Kidney (tissue), 14 donors: ENCODE data around the gene VAMP8. TPM values are rescaled to one million over a fixed set of nuclear protein-coding genes. Genes with fewer than 3 reads are reported as not detected.
"Not testable (repeated sequence)": the region's sequence is repeated elsewhere in the genome, so short reads cannot be mapped to it uniquely, and the experiment has no call there.

Experiments used
- DNase-seq, 5 donors: peaks; one replicate each; pipeline ENCODE4 v3.0.0-alpha.2; 2013 to 2020
- FAIRE-seq: peaks from 2 replicates; lab custom pipeline; 2012; peaks lifted over from hg19 to GRCh38; lab: Jason Lieb, UNC
- H3K27ac ChIP-seq, 2 donors: one replicate each; pipeline ENCODE4 v1.7.0; 2013; ENCODE audit warnings: low read depth in 2 of 2, low read length in 2 of 2, inconsistent platforms in 1 of 2
- H3K27me3 ChIP-seq: one replicate; pipeline ENCODE4 v1.7.1; 2013; ENCODE audit warnings: low read length, inconsistent platforms; ENCODE audit not compliant: control insufficient read depth, insufficient read depth
- H3K36me3 ChIP-seq, 3 donors: one replicate each; pipeline versions ENCODE4 v1.7.0 to v1.7.1; 2013; ENCODE audit warnings: low read length in 3 of 3, control low read depth in 1 of 3, inconsistent platforms in 1 of 3; ENCODE audit not compliant: insufficient read depth in 3 of 3, control insufficient read depth in 2 of 3
- H3K4me1 ChIP-seq, 3 donors: one replicate each; pipeline versions ENCODE4 v1.7.0 to v1.7.1; 2013; ENCODE audit warnings: low read length in 3 of 3, inconsistent platforms in 1 of 3, low read depth in 1 of 3; ENCODE audit not compliant: control insufficient read depth in 2 of 3, insufficient read depth in 2 of 3
- H3K4me3 ChIP-seq, 3 donors: one replicate each; pipeline versions ENCODE4 v1.7.0 to v1.8.1; 2013; ENCODE audit warnings: low read length in 3 of 3, control low read depth in 1 of 3, inconsistent platforms in 1 of 3
- H3K9ac ChIP-seq, 3 donors: one replicate each; pipeline versions ENCODE4 v1.7.0 to v1.7.1; 2013; ENCODE audit warnings: low read length in 3 of 3, control low read depth in 1 of 3, inconsistent platforms in 1 of 3
- H3K9me3 ChIP-seq, 3 donors: one replicate each; pipeline versions ENCODE4 v1.7.0 to v1.7.1; 2013; ENCODE audit warnings: low read length in 3 of 3, control low read depth in 1 of 3, inconsistent platforms in 1 of 3; ENCODE audit not compliant: control insufficient read depth in 2 of 3, insufficient read depth in 1 of 3
- intact Hi-C: fragments of 100-400 bp; cut with DNase I; formaldehyde crosslinking; loops from one replicate; pipeline ENCODE4 v1.11.1; 2022
- polyA plus RNA-seq: library from polyadenylated mRNA; stranded (reverse); fragments of 350-450 nt; fragmentation: Illumina TruSeq; extraction: RNeasy Lipid Tissue Mini Kit (QIAGEN cat#74804); gene quantifications from one replicate; pipeline ENCODE4 v1.2.3, GENCODE V29; 2014; ENCODE audit warnings: low read depth, low replicate concordance; ENCODE audit not compliant: insufficient read depth
- total RNA-seq: library from RNA; stranded (reverse); fragmentation: NEBNext Ultra II Directional; extraction: Animal tissue kit (Norgen Biotek cat#: 25700); gene quantifications from one replicate; pipeline ENCODE4 v1.2.1, GENCODE V29; 2021
- TF ChIP-seq, protein P1 (sequence below): IDR thresholded peaks from 3 replicates; pipeline ENCODE4 v1.5.1; 2012; ENCODE audit warnings: mild to moderate bottlenecking, moderate library complexity, borderline replicate concordance; ENCODE audit not compliant: insufficient read depth; ENCODE audit errors: extremely low read depth
- donor health status: control.
- donor health status: control.
- donor health status: control.
- donor health status: control.
- donor health status: control.
- donor health status: DM: yes; HTN: yes; CAD: no.
- donor health status: Normal renal cell carcinoma (clear cell type).

Gene VAMP8
- total and polyA plus RNA-seq, 2 donors from 2014 or later: 196 to 604 TPM

DNA sequence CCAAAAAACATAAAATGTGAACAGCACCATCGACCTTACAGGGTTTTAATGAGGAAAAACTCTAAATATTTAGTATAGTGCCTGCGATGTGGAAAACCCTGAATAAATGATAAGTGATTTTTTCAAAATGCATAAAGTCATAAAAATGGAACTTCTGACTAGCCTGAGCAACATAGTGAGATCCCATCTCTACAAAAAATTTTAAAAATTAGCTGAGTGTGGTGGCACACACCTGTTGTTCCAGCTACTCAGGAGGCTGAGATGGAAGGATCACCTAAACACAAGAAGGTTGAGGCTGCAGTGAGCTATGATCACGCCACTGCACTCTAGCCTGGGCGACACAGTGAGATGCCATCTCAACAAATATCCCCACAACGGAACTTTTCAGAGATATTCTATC, 20.3 kb upstream of the VAMP8 start:
- Histone ChIP-seq H3K4me3 (no peak overlapping the region), H3K9ac (no peak overlapping the region), H3K4me1 (peaks cover 0 to 9% (median 3%) of the 10 kb centered on the region in 3 donors), H3K27ac (no peak overlapping the region), H3K9me3 (no peaks in the 10 kb centered on the region), H3K27me3 (no peaks in the 10 kb centered on the region), H3K36me3 (peaks cover 5 to 40% (median 19%) of the 10 kb centered on the region in 3 donors)
- TF ChIP-seq, protein P1, sequence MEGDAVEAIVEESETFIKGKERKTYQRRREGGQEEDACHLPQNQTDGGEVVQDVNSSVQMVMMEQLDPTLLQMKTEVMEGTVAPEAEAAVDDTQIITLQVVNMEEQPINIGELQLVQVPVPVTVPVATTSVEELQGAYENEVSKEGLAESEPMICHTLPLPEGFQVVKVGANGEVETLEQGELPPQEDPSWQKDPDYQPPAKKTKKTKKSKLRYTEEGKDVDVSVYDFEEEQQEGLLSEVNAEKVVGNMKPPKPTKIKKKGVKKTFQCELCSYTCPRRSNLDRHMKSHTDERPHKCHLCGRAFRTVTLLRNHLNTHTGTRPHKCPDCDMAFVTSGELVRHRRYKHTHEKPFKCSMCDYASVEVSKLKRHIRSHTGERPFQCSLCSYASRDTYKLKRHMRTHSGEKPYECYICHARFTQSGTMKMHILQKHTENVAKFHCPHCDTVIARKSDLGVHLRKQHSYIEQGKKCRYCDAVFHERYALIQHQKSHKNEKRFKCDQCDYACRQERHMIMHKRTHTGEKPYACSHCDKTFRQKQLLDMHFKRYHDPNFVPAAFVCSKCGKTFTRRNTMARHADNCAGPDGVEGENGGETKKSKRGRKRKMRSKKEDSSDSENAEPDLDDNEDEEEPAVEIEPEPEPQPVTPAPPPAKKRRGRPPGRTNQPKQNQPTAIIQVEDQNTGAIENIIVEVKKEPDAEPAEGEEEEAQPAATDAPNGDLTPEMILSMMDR: no peak
- DNase-seq (no peak), FAIRE-seq (no peak)
- intact Hi-C loops: no loop called here

DNA sequence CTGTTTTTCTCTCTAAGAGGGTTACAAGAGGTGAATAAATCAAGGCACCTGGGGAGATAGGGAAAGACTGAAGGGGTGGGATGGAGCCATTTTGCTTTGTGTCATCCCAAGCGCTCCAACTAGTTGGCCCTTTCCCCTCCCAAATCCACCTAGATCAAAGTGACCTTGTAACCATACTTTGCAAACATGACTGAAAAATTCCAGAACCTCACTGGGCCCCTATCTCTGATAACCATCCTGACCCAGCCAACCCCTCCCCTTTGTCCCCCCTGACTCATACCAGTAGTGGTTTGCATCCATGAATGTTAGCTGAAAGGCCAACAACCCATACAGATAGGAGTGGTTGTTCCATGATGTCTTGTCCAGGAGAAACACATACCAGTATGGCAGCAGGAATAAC, 19.2 kb upstream of the VAMP8 start:
- H3K27ac ChIP-seq: no peak overlapping the region
- H3K4me3 ChIP-seq: no peak overlapping the region
- intact Hi-C loops: no loop called here
- H3K4me1 ChIP-seq: peaks cover 0 to 9% (median 3%) of the 10 kb centered on the region in 3 donors
- H3K27me3 ChIP-seq: no peaks in the 10 kb centered on the region
- TF ChIP-seq, protein P1: no peak
- no peaks in the 10 kb centered on the region for H3K9me3 ChIP-seq
- H3K9ac ChIP-seq: no peak overlapping the region
- FAIRE-seq (no peak), DNase-seq (no peak)
- peaks cover 5 to 30% (median 14%) of the 10 kb centered on the region in 3 donors for H3K36me3 ChIP-seq

DNA sequence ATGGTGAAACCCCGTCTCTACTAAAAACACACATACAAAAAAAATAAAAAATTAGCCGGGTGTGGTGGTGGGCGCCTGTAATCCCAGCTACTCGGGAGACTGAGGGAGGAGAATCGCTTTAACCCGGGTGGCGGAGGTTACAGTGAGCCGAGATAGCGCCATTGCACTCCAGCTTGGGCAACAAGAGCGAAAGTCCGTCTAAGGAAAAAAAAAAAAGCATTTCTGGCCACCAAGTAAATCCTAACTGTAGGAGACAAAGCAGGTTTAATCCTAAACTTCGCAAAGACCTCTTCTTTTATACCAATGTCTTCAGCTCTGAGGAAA, 17.0 kb upstream of the VAMP8 start:
- intact Hi-C loops, H3K4me1 ChIP-seq, H3K27ac ChIP-seq, FAIRE-seq, H3K9me3 ChIP-seq, H3K27me3 ChIP-seq, DNase-seq: not testable (repeated sequence)
- Histone ChIP-seq H3K4me3 (peak overlapping the region; percentile 70 to 88 (median 79)), H3K9ac (peak overlapping the region in 1 of 3 donors; percentile 43), H3K36me3 (peaks cover 0 to 13% (median 5%) of the 10 kb centered on the region in 3 donors)

DNA sequence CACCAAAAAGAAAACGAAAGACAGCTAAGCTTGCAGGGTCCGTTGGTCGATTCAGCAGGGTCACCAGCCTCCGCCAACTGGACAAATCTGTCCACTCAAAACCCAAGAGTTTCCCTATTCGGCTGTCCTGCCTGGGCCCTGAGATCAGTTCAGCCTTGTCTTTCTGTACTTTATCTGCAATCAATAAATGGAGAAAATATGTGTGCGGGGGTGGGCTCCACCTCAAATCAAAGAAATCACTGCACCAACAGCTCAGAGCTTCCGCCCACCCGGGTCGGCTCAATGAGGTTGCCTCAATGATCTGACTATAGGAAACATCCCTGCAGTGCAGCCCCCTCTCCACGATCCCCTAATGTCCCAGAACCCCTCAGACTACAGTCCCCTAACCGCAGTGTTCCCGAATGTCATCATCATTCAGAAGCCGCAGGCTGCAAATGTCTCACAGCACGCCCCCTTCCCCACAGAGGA, 16.5 kb upstream of the VAMP8 start:
- DNase-seq (no peak), FAIRE-seq (no peak)
- peak overlapping the region; percentile 45 to 86 for H3K27ac ChIP-seq
- TF ChIP-seq, protein P1: no peak
- no peaks in the 10 kb centered on the region for H3K27me3 ChIP-seq
- peaks cover 0 to 9% (median 3%) of the 10 kb centered on the region in 3 donors for H3K4me1 ChIP-seq
- intact Hi-C loops: no loop called here
- peaks cover 0 to 12% (median 5%) of the 10 kb centered on the region in 3 donors for H3K36me3 ChIP-seq
- peak overlapping the region; percentile 70 to 88 (median 79) for H3K4me3 ChIP-seq
- no peaks in the 10 kb centered on the region for H3K9me3 ChIP-seq
- H3K9ac ChIP-seq: peak overlapping the region; percentile 43 to 83 (median 81)
